SK-N-SH (cell line): ENCODE measurements around the gene C11orf68. TPM values are rescaled to one million over a fixed set of nuclear protein-coding genes. Genes with fewer than 3 reads are reported as not detected.
A peak's percentile ranks its signal among the peaks of the same experiment; 100 is the strongest.

Experiments used
- CTCF ChIA-PET: fragments of 300-600, 350-600 bp; formaldehyde crosslinking; extraction: SDS; loops from one replicate; lab custom pipeline; 2021; lab: Yijun Ruan, JAX
- POLR2A ChIA-PET: fragments of 350-600 bp; sonication (Branson Sonifier 250); formaldehyde crosslinking; extraction: SDS; loops from one replicate; lab custom pipeline; 2020; ENCODE audit warnings: antibody characterized with exemption, inconsistent platforms; lab: Yijun Ruan, JAX
- DNase-seq: peaks from one replicate; pipeline ENCODE4 v3.0.0; 2012
- H2AFZ ChIP-seq: fragments of 200-600 bp; sonication (generic); 2 replicates; pipeline ENCODE4 v1.8.1; 2016; ENCODE audit warnings: antibody characterized with exemption, mild to moderate bottlenecking, low read depth
- H3F3A ChIP-seq: fragments of 200-600 bp; sonication (generic); replicated peaks from 2 replicates; pipeline ENCODE3; 2016; ENCODE audit warnings: antibody characterized with exemption, mild to moderate bottlenecking; ENCODE audit not compliant: insufficient read depth
- H3K27ac ChIP-seq, 2 experiments: fragments of 200-500 bp in 1 of 2; fragments of 200-600 bp in 1 of 2; sonication (Bioruptor generic) in 1 of 2; sonication (generic), shearing (Covaris generic) in 1 of 2; 2 replicates each; pipeline versions ENCODE4 v1.5.1 to v1.6.1; 2014 to 2016; ENCODE audit warnings: low read depth in 2 of 2, inconsistent platforms in 1 of 2, low read length in 1 of 2, mild to moderate bottlenecking in 1 of 2, mixed read lengths in 1 of 2
- H3K27me3 ChIP-seq: fragments of 200-600 bp; sonication (generic), shearing (Covaris generic); 2 replicates; pipeline ENCODE4 v1.6.1; 2016; ENCODE audit warnings: mixed run types; ENCODE audit not compliant: insufficient read depth
- H3K36me3 ChIP-seq, 2 experiments: fragments of 200-500 bp in 1 of 2; fragments of 200-600 bp in 1 of 2; sonication (Bioruptor generic) in 1 of 2; sonication (generic) in 1 of 2; replicated peaks in 1 of 2; 2 replicates each; pipeline versions ENCODE3 to v1.5.1; 2014 to 2016; ENCODE audit warnings: low read length in 1 of 2, mild to moderate bottlenecking in 1 of 2; ENCODE audit not compliant: insufficient read depth in 2 of 2, control insufficient read depth in 1 of 2
- H3K4me1 ChIP-seq, 2 experiments: fragments of 200-500 bp in 1 of 2; fragments of 200-600 bp in 1 of 2; sonication (Bioruptor generic) in 1 of 2; sonication (generic), shearing (Covaris generic) in 1 of 2; 2 replicates each; pipeline versions ENCODE4 v1.5.1 to v1.6.1; 2014 to 2016; ENCODE audit warnings: low read depth in 1 of 2, low read length in 1 of 2, mixed run types in 1 of 2; ENCODE audit not compliant: insufficient read depth in 2 of 2, control insufficient read depth in 1 of 2
- H3K4me2 ChIP-seq: fragments of 200-600 bp; sonication (generic), shearing (Covaris generic); 2 replicates; pipeline ENCODE4 v1.6.1; 2017; ENCODE audit warnings: mixed run types
- H3K4me3 ChIP-seq, 2 experiments: fragments of 200-500 bp in 1 of 2; fragments of 200-600 bp in 1 of 2; sonication (Bioruptor generic) in 1 of 2; sonication (generic), shearing (Covaris generic) in 1 of 2; 2 replicates each; pipeline versions ENCODE4 v1.5.1 to v1.8.1; 2014 to 2016; ENCODE audit warnings: low read depth in 2 of 2, inconsistent platforms in 1 of 2, low read length in 1 of 2, mild to moderate bottlenecking in 1 of 2, mixed read lengths in 1 of 2, moderate library complexity in 1 of 2
- H3K79me2 ChIP-seq: fragments of 200-600 bp; sonication (generic); 2 replicates; pipeline ENCODE4 v1.8.1; 2017; ENCODE audit warnings: mild to moderate bottlenecking; ENCODE audit not compliant: insufficient read depth
- H3K9ac ChIP-seq: fragments of 200-600 bp; sonication (generic); 2 replicates; pipeline ENCODE4 v1.6.1; 2017; ENCODE audit warnings: mixed run types
- H3K9me2 ChIP-seq: fragments of 200-600 bp; sonication (generic); 2 replicates; pipeline ENCODE4 v1.6.1; 2017; ENCODE audit warnings: mixed run types
- H3K9me3 ChIP-seq: fragments of 200-600 bp; sonication (generic); 2 replicates; pipeline ENCODE4 v1.6.1; 2017; ENCODE audit warnings: mixed run types, mild to moderate bottlenecking, moderate library complexity
- H4K20me1 ChIP-seq: fragments of 200-600 bp; sonication (generic); 2 replicates; pipeline ENCODE4 v1.6.1; 2017; ENCODE audit warnings: mild to moderate bottlenecking, mixed run types; ENCODE audit not compliant: insufficient read depth
- CHD2 ChIP-seq: fragments of 150-350 bp; IDR thresholded peaks from 2 replicates; pipeline ENCODE4 v1.6.1; 2018; ENCODE audit warnings: low read length; ENCODE audit not compliant: partially characterized antibody
- ELF1 ChIP-seq: IDR thresholded peaks from 2 replicates; pipeline ENCODE4 v1.4.0; 2012
- EZH2phosphoT487 ChIP-seq: fragments of 200-600 bp; sonication (generic); IDR thresholded peaks from 2 replicates; pipeline ENCODE4 v1.6.1; 2017; ENCODE audit warnings: low read depth, mixed run types, mild to moderate bottlenecking, antibody characterized with exemption, moderate library complexity, borderline replicate concordance
- FOXJ3 ChIP-seq: sonication (generic); formaldehyde crosslinking; IDR thresholded peaks from 2 replicates; pipeline ENCODE4 v1.5.1; 2020; ENCODE audit warnings: mild to moderate bottlenecking, missing genetic modification reagents
- FOXM1 ChIP-seq: IDR thresholded peaks from 2 replicates; pipeline ENCODE4 v1.4.0; 2012; ENCODE audit warnings: low read depth, mild to moderate bottlenecking
- JUND ChIP-seq: IDR thresholded peaks from 2 replicates; pipeline ENCODE4 v1.4.0; 2012
- MEF2A ChIP-seq: IDR thresholded peaks from 2 replicates; pipeline ENCODE4 v1.4.0; 2012; ENCODE audit warnings: low read depth, borderline replicate concordance
- POLR2AphosphoS5 ChIP-seq: IDR thresholded peaks from 2 replicates; pipeline ENCODE4 v1.6.1; 2012; ENCODE audit warnings: low read depth, low read length
- RAD21 ChIP-seq: IDR thresholded peaks from 2 replicates; pipeline ENCODE4 v1.6.1; 2012; ENCODE audit warnings: mild to moderate bottlenecking, low read length
- RCOR1 ChIP-seq: fragments of 150-350 bp; IDR thresholded peaks from 2 replicates; pipeline ENCODE4 v1.6.1; 2017; ENCODE audit warnings: antibody characterized with exemption, low read length
- SIN3A ChIP-seq: IDR thresholded peaks from 2 replicates; pipeline ENCODE4 v1.6.1; 2012; ENCODE audit warnings: low read depth, mild to moderate bottlenecking, low read length, moderate library complexity, borderline replicate concordance
- SMC3 ChIP-seq: IDR thresholded peaks from 2 replicates; pipeline ENCODE4 v1.6.1; 2012; ENCODE audit warnings: low read depth, low read length, improper control_type of control experiment
- TEAD4 ChIP-seq: IDR thresholded peaks from 2 replicates; pipeline ENCODE4 v1.4.0; 2012; ENCODE audit warnings: mild to moderate bottlenecking, borderline replicate concordance; ENCODE audit not compliant: insufficient read depth
- WGBS: methylation state at CpG from one replicate; pipeline ENCODE4 v1.1.6; 2017; ENCODE audit warnings: low lambda C conversion rate; 5-methylcytosine and 5-hydroxymethylcytosine counted together
- polyA plus RNA-seq, 3 experiments: library from polyadenylated mRNA; depleted of rRNA; stranded (reverse); fragments of >200 nt; gene quantifications; 2 replicates each; pipeline ENCODE4 v1.2.3, GENCODE V29; 2012
- TF ChIP-seq, protein P1 (sequence below): IDR thresholded peaks from 2 replicates; pipeline ENCODE4 v1.4.0; 2012; ENCODE audit warnings: low read depth, borderline replicate concordance
- TF ChIP-seq, protein P2 (sequence below): fragments of 200-600 bp; sonication (generic); IDR thresholded peaks from 2 replicates; pipeline ENCODE4 v1.6.1; 2017; ENCODE audit warnings: antibody characterized with exemption, mild to moderate bottlenecking, moderate library complexity
- TF ChIP-seq, protein P3 (sequence below): IDR thresholded peaks from 2 replicates; pipeline ENCODE4; 2012

The C11orf68 gene
- polyA plus RNA-seq, 1 of the 3 experiments (the other 2 are of a cell fraction) = 65.3 TPM

DNA sequence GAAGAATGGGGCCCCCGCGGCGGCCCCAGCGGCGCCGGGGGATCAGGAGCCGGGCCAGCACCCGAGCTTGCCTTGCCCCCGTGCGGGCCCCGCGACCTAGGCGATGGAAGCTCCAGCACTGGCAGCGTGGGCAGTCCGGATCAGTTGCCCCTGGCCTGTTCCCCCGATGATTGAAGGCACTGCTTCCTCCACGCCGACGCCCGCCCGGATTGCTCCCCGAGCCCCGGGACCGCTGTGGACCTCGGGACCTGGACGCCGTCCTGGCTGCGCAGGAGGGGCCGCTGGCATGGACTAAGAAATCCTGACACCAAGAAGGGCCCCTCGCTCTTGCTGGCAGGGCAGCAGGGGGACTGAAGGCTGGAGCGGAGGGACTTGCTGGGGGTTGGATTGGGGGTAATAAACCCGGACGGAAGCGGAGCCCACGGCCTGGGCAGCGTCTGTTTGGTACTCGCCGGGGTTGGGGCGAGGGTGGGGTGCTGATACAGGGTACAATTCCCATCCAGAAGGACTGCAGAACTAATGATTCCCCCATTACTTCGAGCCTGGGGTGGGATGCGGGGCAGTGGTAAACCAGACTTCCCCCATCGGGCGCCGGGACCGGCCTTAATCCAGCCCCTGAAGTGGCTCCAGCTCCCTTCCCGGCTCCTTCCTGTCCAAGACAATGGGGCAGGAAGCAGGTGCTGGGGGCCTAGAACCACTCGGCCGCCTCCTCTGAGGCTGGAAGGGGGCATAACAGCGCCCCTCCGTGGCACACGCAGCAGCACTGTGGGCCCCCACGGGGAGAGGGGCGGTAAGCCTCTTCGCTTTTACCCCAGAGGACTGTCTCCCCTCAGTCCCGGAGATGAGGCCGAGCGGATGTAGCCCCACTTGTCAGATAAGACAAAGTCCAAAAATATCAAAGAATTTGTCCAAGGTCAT is 27.4 kb downstream of the C11orf68 start (continued):
- TF ChIP-seq, protein P1, sequence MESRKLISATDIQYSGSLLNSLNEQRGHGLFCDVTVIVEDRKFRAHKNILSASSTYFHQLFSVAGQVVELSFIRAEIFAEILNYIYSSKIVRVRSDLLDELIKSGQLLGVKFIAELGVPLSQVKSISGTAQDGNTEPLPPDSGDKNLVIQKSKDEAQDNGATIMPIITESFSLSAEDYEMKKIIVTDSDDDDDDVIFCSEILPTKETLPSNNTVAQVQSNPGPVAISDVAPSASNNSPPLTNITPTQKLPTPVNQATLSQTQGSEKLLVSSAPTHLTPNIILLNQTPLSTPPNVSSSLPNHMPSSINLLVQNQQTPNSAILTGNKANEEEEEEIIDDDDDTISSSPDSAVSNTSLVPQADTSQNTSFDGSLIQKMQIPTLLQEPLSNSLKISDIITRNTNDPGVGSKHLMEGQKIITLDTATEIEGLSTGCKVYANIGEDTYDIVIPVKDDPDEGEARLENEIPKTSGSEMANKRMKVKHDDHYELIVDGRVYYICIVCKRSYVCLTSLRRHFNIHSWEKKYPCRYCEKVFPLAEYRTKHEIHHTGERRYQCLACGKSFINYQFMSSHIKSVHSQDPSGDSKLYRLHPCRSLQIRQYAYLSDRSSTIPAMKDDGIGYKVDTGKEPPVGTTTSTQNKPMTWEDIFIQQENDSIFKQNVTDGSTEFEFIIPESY = no peak; the same call in 1 of the 2 replicates
- TF ChIP-seq, protein P2, sequence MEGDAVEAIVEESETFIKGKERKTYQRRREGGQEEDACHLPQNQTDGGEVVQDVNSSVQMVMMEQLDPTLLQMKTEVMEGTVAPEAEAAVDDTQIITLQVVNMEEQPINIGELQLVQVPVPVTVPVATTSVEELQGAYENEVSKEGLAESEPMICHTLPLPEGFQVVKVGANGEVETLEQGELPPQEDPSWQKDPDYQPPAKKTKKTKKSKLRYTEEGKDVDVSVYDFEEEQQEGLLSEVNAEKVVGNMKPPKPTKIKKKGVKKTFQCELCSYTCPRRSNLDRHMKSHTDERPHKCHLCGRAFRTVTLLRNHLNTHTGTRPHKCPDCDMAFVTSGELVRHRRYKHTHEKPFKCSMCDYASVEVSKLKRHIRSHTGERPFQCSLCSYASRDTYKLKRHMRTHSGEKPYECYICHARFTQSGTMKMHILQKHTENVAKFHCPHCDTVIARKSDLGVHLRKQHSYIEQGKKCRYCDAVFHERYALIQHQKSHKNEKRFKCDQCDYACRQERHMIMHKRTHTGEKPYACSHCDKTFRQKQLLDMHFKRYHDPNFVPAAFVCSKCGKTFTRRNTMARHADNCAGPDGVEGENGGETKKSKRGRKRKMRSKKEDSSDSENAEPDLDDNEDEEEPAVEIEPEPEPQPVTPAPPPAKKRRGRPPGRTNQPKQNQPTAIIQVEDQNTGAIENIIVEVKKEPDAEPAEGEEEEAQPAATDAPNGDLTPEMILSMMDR = peak; percentile 34
- no peak for TF ChIP-seq SIN3A
- TF ChIP-seq ELF1 = 0 out of 2 replicates have a peak, but pooled peaks have one; percentile 7
- TF ChIP-seq RAD21 = no peak
- TF ChIP-seq SMC3 = no peak
- TF ChIP-seq MEF2A = no peak; the same call in 1 of the 2 replicates
- TF ChIP-seq, protein P3, sequence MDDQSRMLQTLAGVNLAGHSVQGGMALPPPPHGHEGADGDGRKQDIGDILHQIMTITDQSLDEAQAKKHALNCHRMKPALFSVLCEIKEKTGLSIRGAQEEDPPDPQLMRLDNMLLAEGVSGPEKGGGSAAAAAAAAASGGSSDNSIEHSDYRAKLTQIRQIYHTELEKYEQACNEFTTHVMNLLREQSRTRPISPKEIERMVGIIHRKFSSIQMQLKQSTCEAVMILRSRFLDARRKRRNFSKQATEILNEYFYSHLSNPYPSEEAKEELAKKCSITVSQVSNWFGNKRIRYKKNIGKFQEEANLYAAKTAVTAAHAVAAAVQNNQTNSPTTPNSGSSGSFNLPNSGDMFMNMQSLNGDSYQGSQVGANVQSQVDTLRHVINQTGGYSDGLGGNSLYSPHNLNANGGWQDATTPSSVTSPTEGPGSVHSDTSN = peak; percentile 8; the same call in 1 of the 2 replicates
- no peak for TF ChIP-seq FOXJ3
- no peak for TF ChIP-seq EZH2phosphoT487

DNA sequence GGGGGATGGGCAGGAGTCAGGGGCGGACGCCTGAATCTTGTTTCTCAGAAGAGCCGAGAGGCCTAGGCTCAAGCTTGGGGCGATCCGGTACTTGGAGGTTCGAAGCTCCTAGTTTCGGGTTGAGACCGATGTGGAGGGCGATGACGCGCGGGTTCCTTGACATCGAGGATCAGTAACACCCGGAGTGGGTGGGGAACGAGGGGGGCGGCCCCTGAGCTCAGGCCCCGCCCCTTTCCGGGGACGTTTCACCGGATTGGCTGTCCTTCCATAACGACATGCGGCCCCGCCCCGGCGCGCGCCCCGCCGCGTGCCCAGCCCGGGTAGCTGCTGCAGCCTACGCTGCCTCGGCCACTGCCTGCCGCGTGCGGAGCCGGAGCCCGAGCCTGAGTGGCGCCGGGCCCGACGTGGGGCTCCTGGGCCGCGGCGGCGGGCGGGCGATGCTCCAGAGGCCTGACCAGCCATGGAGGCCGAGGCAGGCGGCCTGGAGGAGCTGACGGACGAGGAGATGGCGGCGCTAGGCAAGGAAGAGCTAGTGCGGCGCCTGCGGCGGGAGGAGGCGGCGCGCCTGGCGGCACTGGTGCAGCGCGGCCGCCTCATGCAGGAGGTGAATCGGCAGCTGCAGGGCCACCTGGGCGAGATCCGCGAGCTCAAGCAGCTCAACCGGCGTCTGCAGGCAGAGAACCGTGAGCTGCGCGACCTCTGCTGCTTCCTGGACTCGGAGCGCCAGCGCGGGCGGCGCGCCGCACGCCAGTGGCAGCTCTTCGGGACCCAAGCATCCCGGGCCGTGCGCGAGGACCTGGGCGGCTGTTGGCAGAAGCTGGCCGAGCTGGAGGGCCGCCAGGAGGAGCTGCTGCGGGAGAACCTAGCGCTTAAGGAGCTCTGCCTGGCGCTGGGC is 28.3 kb downstream of the C11orf68 start, which contains the start of gene CCDC85B:
Gene CCDC85B (plus strand): TSS at position 350 of the 895 bp plus-strand sequence. CDS start 111 bp downstream, at position 461.
- Histone ChIP-seq H3K9me3 (no peaks in the 10 kb centered on the region), H3F3A (peaks cover 84% of the 10 kb centered on the region), H2AFZ (no peak within 1 kb of the TSS), H3K27ac (peak within 1 kb of the TSS; percentile 94 to 99), H3K79me2 (peaks cover 68% of the 10 kb centered on the region), H3K4me2 (peak within 1 kb of the TSS; percentile 98), H3K27me3 (no peaks in the 10 kb centered on the region), H3K9ac (peak within 1 kb of the TSS; percentile 76), H3K4me3 (peak within 1 kb of the TSS; percentile 65 to 70), H4K20me1 (peaks cover 48% of the 10 kb centered on the region), H3K36me3 (peaks cover 13 to 37% of the 10 kb centered on the region in 2 experiments), H3K9me2 (no peaks in the 10 kb centered on the region), H3K4me1 (peaks cover 51 to 53% of the 10 kb centered on the region in 2 experiments)
- 6% methylated on average over 12 of the region's 94 CpGs for WGBS
- DNase-seq = peak; percentile 97
- POLR2A ChIA-PET = interaction anchor here (0.5 to 3.8 kb wide), 14 partner anchors 9 to 275 kb away, joined by 3 to 46 read pairs (median 4); partner anchors contain the start of genes CFL1, CTSW, MUS81 and PCNX3
- CTCF ChIA-PET = interaction anchor here (0.6 to 15.2 kb wide), 24 partner anchors 7 to 445 kb away, joined by 3 to 374 read pairs (median 5); partner anchors contain the start of genes C11orf68, CFL1, EFEMP2 and FOSL1
- no peak for TF ChIP-seq RAD21
- TF ChIP-seq CHD2 = peak; percentile 12
- 0 out of 2 replicates have a peak, but pooled peaks have one; percentile 40 for TF ChIP-seq FOXM1
- TF ChIP-seq RCOR1 = peak; percentile 18; the same call in 1 of the 2 replicates
- TF ChIP-seq, protein P3 = peak; percentile 21; the same call in 1 of the 2 replicates
- TF ChIP-seq SIN3A = no peak; the same call in 1 of the 2 replicates
- TF ChIP-seq POLR2AphosphoS5 = peak; percentile 82
- TF ChIP-seq TEAD4 = 0 out of 2 replicates have a peak, but pooled peaks have one; percentile 12
- peak; percentile 5; the same call in 1 of the 2 replicates for TF ChIP-seq JUND
